Neuron (in vitro differentiated cells): ENCODE results near the gene CDH18.

Experiments
- H2AFZ ChIP-seq: one replicate; pipeline ENCODE4 v1.6.1; 2013; ENCODE audit warnings: low read depth, mild to moderate bottlenecking, inconsistent platforms, low read length, moderate library complexity
- H3K27me3 ChIP-seq: one replicate; pipeline ENCODE4 v1.6.1; 2013; ENCODE audit warnings: low read length; ENCODE audit not compliant: insufficient read depth
- H3K36me3 ChIP-seq: one replicate; pipeline ENCODE4 v1.6.1; 2013; ENCODE audit warnings: low read length; ENCODE audit not compliant: insufficient read depth
- H3K4me1 ChIP-seq: one replicate; pipeline ENCODE4 v1.6.1; 2013; ENCODE audit warnings: low read length; ENCODE audit not compliant: insufficient read depth
- H3K4me3 ChIP-seq: 2 replicates; pipeline ENCODE4 v1.5.1; 2013; ENCODE audit warnings: mild to moderate bottlenecking, low read length, moderate library complexity
- H3K9me3 ChIP-seq: one replicate; pipeline ENCODE4 v1.6.1; 2013; ENCODE audit warnings: low read length

The CDH18 gene

DNA sequence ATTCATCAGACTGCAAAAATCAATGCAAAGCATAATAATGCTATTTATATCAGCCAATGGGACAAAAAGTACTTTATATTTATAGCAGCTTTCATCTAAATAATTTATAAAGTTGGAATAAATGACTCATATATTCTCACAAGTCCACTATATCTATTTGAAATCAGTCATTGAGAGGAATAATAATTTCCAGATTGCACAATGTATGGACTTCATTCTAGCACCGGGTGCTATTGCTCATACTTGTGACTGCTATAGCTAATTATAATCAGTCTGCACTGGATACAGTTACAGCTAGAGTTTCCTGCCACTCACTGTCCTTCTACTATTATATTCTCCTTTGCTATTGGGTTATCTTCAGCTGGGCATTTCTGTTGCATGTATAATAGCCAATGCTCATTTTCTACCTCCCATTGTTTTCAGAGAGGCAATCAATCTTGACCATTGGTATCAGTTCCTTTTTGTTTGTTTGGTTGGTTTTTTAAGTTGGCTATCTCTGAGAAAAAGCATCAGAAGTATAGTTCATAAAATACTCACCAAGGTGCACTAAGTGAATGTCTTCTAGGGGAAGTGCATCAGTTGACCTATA, 1.9 kb downstream of the CDH18 start:
- Histone ChIP-seq H3K27me3 (peaks cover 15% of the 10 kb centered on the region), H3K4me1 (peaks cover 8% of the 10 kb centered on the region), H2AFZ (no peak overlapping the region), H3K4me3 (no peak overlapping the region), H3K36me3 (no peaks in the 10 kb centered on the region), H3K9me3 (no peaks in the 10 kb centered on the region)

DNA sequence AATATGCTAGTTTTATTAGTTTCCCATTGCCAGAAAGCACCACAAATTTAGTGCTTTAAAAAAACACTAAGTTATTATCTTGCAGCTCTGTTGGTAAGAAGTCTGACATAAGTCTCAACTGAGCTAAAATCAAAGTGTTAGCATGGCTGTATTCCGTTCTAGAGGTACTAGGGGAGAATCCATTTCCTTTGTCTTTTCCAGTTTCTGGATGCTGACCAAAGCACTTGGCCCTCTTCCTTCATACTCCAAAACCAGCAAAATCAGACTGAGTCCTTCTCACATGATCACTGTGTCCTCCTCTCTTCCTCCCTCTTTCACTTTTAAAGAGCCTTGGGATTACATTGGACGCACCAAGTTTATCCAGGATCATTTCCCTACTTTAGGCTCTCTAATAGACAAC, 9.5 kb downstream of the CDH18 start:
- H3K27me3 ChIP-seq, result no peaks in the 10 kb centered on the region
- H3K36me3 ChIP-seq, result no peaks in the 10 kb centered on the region
- H3K4me1 ChIP-seq, result no peaks in the 10 kb centered on the region
- no peak overlapping the region for H3K4me3 ChIP-seq
- H2AFZ ChIP-seq, result no peak overlapping the region
- no peaks in the 10 kb centered on the region for H3K9me3 ChIP-seq

DNA sequence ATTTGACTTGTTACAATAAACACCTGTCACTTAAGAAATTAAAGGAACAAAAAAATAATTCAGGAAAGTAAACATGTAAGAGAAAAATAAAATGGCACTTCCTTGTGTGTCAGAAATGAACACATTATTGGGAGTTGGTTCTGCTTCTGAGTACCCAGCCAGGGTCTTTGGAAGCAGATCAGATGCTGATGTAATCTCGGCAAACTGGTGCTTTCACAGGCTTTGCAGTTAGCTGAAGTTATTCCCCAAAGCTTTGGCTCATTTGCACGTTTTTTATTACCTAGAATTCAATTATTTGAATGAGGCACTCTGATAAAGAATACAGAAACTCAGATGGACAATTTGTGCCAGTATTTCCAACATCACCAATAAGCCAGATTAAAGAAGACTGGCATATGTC, 10.9 kb downstream of the CDH18 start:
- Histone ChIP-seq H3K27me3 (no peaks in the 10 kb centered on the region), H3K9me3 (no peaks in the 10 kb centered on the region), H3K36me3 (no peaks in the 10 kb centered on the region), H3K4me3 (no peak overlapping the region), H2AFZ (no peak overlapping the region), H3K4me1 (no peaks in the 10 kb centered on the region)

DNA sequence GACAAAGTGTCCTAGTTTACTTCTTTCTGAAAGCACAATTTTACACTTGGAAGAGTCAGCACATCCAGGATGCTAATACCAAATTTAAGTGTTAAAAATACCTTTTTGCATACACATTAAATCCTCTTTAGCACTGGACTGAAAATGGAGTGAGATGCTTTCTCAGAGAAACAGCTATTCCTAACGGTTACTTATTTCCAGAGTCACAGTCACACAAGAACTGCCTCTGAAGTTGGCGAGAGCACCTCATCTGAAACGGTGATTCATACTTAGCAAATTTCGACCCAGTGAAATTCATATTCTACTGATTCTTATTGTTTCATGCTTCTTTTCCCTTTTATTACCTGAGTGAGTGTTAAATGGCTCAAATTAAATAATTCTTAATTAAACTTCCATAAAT, 12.2 kb downstream of the CDH18 start:
- no peak overlapping the region for H3K4me3 ChIP-seq
- H3K9me3 ChIP-seq, result no peaks in the 10 kb centered on the region

DNA sequence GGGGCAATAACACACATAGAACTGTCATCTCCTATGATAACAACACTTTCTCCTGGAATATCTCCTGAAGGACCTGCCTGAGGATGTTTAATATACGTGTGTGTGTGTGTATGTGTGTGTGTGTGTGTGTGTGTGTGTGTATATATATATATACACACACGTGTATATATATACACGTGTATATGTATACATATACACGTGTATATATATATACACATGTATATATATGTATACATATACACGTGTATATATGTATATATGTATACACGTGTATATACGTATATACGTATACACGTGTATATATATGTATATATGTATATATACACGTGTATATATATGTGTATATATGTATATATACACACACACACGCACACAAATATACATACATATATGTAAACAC, 27.5 kb downstream of the CDH18 start:
- Histone ChIP-seq H3K9me3 (no peaks in the 10 kb centered on the region), H3K4me1 (no peaks in the 10 kb centered on the region), H3K27me3 (no peaks in the 10 kb centered on the region), H3K36me3 (no peaks in the 10 kb centered on the region), H3K4me3 (no peak overlapping the region), H2AFZ (no peak overlapping the region)

More for the DNA sequence above, 12.2 kb downstream of the CDH18 start:
- Histone ChIP-seq H3K4me1 (no peaks in the 10 kb centered on the region), H3K36me3 (no peaks in the 10 kb centered on the region), H2AFZ (no peak overlapping the region), H3K27me3 (no peaks in the 10 kb centered on the region)

DNA sequence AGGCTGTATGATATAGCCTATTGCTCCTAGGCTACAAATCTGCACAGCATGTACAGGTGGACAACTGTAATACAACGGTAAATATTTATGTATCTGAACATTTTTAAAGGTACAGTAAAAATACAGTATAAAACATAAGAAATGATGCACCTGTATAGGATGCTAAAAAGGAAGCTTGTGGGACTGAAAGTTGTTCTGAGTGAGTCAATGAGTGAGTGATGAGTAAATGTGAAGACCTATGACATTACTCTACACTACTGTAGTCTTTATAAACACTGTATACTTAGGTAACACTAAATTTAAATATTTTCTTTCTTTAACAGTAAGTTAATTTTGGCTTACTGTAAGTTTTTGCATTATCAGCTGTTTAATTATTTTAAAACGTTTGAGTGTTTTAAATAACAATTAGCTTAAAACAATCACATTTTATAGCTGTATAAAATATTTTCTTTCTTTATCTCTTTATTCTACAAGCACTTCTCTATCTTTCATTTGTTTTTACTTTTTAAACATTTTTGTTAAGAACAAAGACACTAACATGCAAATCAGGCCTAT, 28.1 kb downstream of the CDH18 start:
- no peaks in the 10 kb centered on the region for H3K36me3 ChIP-seq
- H3K27me3 ChIP-seq, result no peaks in the 10 kb centered on the region
- no peaks in the 10 kb centered on the region for H3K9me3 ChIP-seq
- H3K4me3 ChIP-seq, result no peak overlapping the region
- H3K4me1 ChIP-seq, result no peaks in the 10 kb centered on the region
- no peak overlapping the region for H2AFZ ChIP-seq

DNA sequence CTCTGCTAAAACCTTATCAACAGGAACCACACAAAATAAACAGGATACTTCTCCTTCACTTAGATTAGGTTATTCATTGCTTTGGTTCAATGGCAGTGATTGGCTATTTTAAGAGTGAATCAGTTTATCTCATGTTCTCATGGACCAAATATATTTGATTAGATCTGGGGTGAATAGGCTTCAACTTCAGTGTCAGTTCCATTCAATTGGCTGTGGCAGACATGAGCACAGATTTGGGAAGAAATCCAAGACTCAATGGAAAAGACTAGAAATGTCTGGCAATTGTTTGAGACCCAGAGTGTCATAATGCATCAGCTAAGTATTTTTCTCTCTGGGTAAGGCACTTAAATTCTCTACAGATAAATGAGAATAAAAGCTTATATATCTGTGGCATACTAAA, 37.1 kb downstream of the CDH18 start:
- H2AFZ ChIP-seq, result no peak overlapping the region
- H3K4me3 ChIP-seq, result no peak overlapping the region
- no peaks in the 10 kb centered on the region for H3K27me3 ChIP-seq
- H3K36me3 ChIP-seq, result no peaks in the 10 kb centered on the region
- no peaks in the 10 kb centered on the region for H3K9me3 ChIP-seq
- no peaks in the 10 kb centered on the region for H3K4me1 ChIP-seq

DNA sequence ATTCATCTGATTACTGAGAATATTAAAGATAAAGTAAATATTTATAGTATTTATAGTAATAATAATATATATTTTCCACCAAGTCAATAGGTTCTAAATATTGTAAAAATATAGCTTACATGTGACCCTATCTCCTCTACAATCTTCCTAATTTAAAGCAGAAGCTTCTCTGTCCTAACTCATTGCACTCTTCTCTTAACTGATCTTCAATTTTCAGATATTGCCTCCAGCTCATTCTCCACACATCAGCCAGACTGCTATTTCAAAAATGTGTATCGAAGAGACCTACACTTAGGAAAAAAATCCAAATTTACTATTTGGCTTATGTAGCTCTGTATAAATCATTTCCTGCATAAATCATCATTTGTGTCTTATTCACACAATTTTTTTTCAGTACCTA, 47.8 kb downstream of the CDH18 start:
- no peak overlapping the region for H3K4me3 ChIP-seq
- no peaks in the 10 kb centered on the region for H3K36me3 ChIP-seq
- no peaks in the 10 kb centered on the region for H3K9me3 ChIP-seq
- H3K27me3 ChIP-seq, result no peaks in the 10 kb centered on the region
- no peak overlapping the region for H2AFZ ChIP-seq
- H3K4me1 ChIP-seq, result no peaks in the 10 kb centered on the region

DNA sequence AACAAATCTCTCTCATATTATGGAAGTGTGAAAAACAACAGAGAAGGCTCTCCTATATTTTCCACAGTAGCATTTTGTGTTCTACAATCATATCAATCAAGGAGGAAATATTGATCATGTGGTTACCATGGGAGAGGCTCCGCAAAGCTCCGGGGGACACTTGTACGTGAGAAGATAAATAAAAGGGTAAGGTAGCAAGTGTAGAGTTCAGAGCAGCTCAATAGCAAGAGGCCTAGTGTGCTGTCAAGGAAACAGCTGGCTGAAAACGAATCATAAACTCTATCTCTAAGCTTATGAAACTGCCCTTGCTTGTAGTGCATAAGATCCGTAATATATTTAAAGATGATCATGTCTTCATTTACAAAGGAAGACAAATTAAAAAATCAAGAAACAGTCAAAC, 57.5 kb downstream of the CDH18 start:
- Histone ChIP-seq H2AFZ (peak overlapping the region; percentile 15), H3K4me1 (peaks cover 37% of the 10 kb centered on the region), H3K9me3 (no peaks in the 10 kb centered on the region), H3K36me3 (no peaks in the 10 kb centered on the region), H3K4me3 (no peak overlapping the region), H3K27me3 (no peaks in the 10 kb centered on the region)

DNA sequence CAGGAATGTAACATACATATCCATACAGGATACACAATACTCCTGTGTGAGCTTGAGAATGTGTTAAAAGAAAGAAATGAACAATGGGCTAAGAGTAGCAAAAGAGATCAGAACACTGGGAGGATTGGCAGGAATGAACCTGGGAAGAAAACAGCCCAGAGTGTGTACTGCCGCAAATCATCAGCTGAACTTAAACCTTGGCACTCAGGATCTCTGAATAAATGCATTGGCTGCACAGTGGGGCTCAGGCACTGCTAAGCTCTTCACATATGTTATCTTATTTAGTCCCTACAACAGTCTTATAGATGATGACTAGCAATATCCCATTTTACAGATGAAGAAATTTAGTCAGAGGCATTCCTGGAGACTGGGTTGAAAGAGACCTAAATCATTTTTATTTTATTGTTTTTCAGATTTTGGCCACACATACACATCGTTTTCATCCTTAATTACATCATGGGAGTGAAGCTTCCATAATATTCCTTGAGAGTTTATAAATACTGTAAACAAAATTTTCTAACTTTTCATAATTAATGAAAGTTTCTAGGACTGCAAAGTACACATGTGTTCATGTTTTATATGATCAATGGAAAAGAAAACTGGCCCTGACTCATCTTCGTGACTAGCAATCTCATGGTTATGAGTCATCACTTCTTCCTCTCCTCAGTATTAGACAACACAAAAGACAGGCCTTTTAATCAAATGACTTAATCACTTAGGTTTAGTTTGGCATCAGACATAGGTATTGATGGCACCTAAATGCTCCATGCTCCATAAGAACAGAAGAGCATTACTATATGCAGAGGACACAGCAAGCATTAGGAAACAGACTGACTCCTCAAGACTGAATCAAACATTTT, 59.2 kb downstream of the CDH18 start:
- H3K4me1 ChIP-seq, result peaks cover 37% of the 10 kb centered on the region
- no peak overlapping the region for H3K4me3 ChIP-seq
- H3K9me3 ChIP-seq, result no peaks in the 10 kb centered on the region
- H3K27me3 ChIP-seq, result no peaks in the 10 kb centered on the region
- H2AFZ ChIP-seq, result no peak overlapping the region
- H3K36me3 ChIP-seq, result no peaks in the 10 kb centered on the region

DNA sequence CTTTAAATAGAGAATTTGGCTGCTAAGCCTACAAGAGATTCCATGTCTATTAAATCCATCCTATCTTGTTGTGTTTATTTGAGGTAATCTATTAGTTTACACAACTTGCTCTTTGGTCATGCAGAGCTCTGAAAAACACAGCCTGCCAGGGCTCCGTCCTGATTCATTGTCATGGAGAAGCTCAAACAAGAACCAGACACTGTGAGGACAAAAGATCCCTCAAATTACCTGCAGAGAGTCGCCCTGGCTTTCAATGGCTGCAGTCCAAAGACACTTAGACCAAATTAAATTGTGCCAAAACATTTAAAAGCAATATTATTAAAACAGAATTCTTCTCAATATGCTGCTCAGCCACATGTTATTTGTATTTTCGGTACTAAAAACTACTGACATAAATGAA, 60.1 kb downstream of the CDH18 start:
- Histone ChIP-seq H3K9me3 (no peaks in the 10 kb centered on the region), H3K4me3 (no peak overlapping the region), H3K4me1 (peaks cover 37% of the 10 kb centered on the region), H3K27me3 (no peaks in the 10 kb centered on the region), H3K36me3 (no peaks in the 10 kb centered on the region), H2AFZ (no peak overlapping the region)

DNA sequence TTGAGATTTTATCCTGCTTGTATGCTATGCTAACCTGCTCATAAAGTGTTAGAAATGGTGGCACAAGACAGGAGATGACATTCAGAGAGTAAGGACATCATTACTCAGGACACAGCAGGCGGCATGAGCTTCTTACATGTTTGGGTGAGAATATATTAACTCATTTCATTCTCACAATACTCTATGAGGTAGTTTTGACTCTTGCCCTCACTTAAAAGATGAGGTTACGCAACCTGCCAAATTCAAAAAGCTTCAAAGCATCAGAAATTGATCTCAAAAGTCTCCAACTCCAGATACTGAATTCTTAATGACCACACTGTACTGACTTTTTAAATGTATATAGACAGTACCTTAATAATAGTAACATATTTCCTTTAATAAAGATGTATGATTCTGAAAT, 60.8 kb downstream of the CDH18 start:
- H3K36me3 ChIP-seq, result no peaks in the 10 kb centered on the region
- no peak overlapping the region for H2AFZ ChIP-seq
- H3K4me3 ChIP-seq, result no peak overlapping the region
- H3K27me3 ChIP-seq, result no peaks in the 10 kb centered on the region
- H3K9me3 ChIP-seq, result no peaks in the 10 kb centered on the region
- H3K4me1 ChIP-seq, result peaks cover 37% of the 10 kb centered on the region

DNA sequence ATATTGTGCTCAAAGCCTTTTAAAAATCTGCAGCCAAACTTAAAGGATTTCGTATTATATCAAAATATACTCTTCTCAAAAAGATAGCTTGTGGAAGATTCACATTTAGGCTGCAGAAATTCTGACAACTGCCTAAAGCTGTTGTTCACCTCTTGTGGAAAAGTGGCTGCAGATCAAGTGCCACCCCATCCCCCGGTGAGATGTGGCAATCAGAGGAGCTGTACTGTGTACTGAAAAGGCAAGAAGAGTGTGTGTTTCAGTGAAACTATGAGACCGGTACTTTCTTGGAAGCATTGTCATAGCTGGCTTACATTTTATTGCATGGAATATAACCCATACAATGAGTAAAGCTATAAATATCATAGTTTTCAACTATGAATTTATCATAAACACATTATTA, 64.3 kb downstream of the CDH18 start:
- H3K27me3 ChIP-seq, result no peaks in the 10 kb centered on the region
- H3K9me3 ChIP-seq, result no peaks in the 10 kb centered on the region
- no peak overlapping the region for H3K4me3 ChIP-seq
- H3K4me1 ChIP-seq, result peaks cover 20% of the 10 kb centered on the region
- no peaks in the 10 kb centered on the region for H3K36me3 ChIP-seq
- no peak overlapping the region for H2AFZ ChIP-seq
